Stimulated activated CD4-positive, alpha-beta T cell treated with anti-CD3 and anti-CD28 coated beads, Interleukin-2, amount 100 ng/mL, for 24 hours (primary cell): ENCODE measurements around the gene PLEKHG4.
A peak's percentile ranks its signal among the peaks of the same experiment; 100 is the strongest.

ENCODE experiments used
- DNase-seq, 2 donors: peaks; one replicate each; pipeline ENCODE4 v3.0.0-alpha.2; 2020

Gene PLEKHG4

GRCh38 chr16:67294171-67294757 lies 14.9 kb downstream of the PLEKHG4 start:
- DNase-seq, result no peak

- no peak for DNase-seq
Observed at GRCh38 chr16:67294938-67295361, 15.6 kb downstream of the PLEKHG4 start.

GRCh38 chr16:67296420-67296819 lies 17.1 kb downstream of the PLEKHG4 start:
- DNase-seq, result no peak

- DNase-seq, result no peak
Observed at GRCh38 chr16:67298277-67298676, 18.9 kb downstream of the PLEKHG4 start.

- DNase-seq, result no peak
Observed at GRCh38 chr16:67299269-67299668, 19.9 kb downstream of the PLEKHG4 start.

GRCh38 chr16:67301080-67301782 lies 21.9 kb downstream of the PLEKHG4 start:
- DNase-seq, result no peak

- no peak for DNase-seq
Observed at GRCh38 chr16:67302076-67302475, 22.7 kb downstream of the PLEKHG4 start.

GRCh38 chr16:67302970-67303369 lies 23.6 kb downstream of the PLEKHG4 start:
- DNase-seq, result no peak

- no peak for DNase-seq
Observed at GRCh38 chr16:67304020-67304419, 24.7 kb downstream of the PLEKHG4 start.

GRCh38 chr16:67305216-67306071 lies 26.1 kb downstream of the PLEKHG4 start:
- DNase-seq, result no peak

GRCh38 chr16:67310561-67310960 lies 31.2 kb downstream of the PLEKHG4 start:
- no peak for DNase-seq

GRCh38 chr16:67311607-67312488 lies 32.5 kb downstream of the PLEKHG4 start:
- peak; percentile 85 to 90 for DNase-seq

- DNase-seq, result no peak
Observed at GRCh38 chr16:67312719-67313118, 33.4 kb downstream of the PLEKHG4 start.

- no peak for DNase-seq
Observed at GRCh38 chr16:67317853-67318252, 38.5 kb downstream of the PLEKHG4 start.

GRCh38 chr16:67326115-67326471 lies 46.8 kb downstream of the PLEKHG4 start:
- DNase-seq, result no peak

GRCh38 chr16:67326472-67327309 lies 47.4 kb downstream of the PLEKHG4 start, which contains the start of the genes KCTD19 and LRRC36:
TSS of gene KCTD19 (minus strand) at chr16:67326741. CDS start at chr16:67326707, 34 bp downstream.
TSS of gene LRRC36 (plus strand) at chr16:67326815. CDS start at chr16:67326863, 48 bp downstream.
- peak; percentile 57 to 78 for DNase-seq

- no peak for DNase-seq
Observed at GRCh38 chr16:67327743-67328142, 48.4 kb downstream of the PLEKHG4 start.

- DNase-seq, result no peak
Observed at GRCh38 chr16:67329901-67330300, 50.6 kb downstream of the PLEKHG4 start.

- no peak for DNase-seq
Observed at GRCh38 chr16:67333315-67333714, 54.0 kb downstream of the PLEKHG4 start.

GRCh38 chr16:67336116-67336515 lies 56.8 kb downstream of the PLEKHG4 start:
- DNase-seq, result no peak

- DNase-seq, result no peak
Observed at GRCh38 chr16:67336648-67337047, 57.3 kb downstream of the PLEKHG4 start.
